ENCODE results near the gene ZNF148.
A peak's percentile ranks its signal among the peaks of the same experiment; 100 is the strongest.
"Not testable (repeated sequence)": the region's sequence is repeated elsewhere in the genome, so short reads cannot be mapped to it uniquely, and the experiment has no call there.

Gene ZNF148

DNA sequence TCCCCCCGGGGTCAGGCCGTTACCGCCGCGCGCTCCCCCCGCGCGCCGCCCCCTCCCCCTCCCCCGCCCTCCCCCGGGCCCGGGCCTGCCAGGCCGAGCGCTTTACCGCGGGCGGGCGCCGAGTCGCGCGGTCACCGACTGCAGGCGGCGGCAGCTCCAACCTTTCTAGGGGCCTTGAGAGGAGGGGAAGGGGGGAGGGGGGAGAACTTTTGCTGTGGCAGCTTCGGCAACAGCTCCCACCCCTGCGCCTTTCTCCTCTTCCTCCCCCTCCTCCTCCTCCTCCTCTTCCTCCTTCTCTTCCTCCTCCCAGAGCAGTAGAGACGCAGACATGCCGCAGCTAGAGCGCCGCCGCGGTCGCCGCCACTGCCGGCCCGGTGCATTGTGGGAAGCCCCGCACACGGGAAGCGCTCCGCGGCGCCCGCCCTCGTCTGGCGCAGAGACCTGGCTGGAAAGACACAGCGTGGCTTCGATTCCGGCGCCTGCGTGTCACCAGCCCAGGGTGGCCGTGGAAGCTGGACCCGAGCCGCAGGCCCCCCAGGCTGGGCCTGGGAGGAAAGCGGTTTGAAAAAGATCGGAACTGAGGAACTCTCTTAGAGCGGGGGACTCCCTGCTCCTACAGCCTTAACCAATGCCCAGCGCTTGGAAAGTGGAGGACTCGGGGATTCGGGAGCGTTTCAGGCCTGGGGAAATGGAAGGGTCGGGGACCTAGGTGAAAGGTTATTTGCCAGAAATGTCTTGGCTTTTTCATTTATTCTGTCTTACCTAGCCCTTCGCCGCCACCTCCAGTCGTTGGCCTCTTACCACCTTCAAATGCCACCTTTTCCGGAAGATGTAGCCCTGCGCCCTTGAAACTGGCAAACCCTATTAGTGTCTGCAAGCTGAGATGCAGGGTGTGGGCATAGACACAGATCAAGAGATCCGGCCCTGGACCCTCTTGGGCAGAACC, at the start of gene ZNF148:
Gene ZNF148, minus strand, starts transcription at position 330 of the 946 bp plus-strand sequence. CDS start 61,685 bp downstream, outside the sequence.
- peak; percentile 78 to 80 for DNase-seq

DNA sequence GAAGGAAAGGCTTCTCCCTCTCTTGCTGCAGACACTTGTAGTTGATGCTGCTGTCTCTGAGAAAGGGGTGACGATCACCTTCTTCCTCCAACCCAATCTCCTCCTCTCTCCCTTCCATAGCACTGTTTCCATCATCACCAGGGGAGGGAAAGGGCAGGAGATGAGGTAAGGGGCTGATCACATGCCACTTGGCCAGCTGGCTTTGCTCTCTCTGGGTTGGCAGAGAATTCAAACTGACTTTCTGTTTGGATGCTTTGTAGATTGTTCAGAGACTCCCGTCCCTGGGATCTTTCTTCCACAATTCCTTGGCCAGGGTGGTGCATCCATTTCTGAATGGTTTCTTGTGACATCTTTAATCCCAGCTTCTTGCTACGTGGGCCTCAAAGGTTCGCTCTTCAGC, 43.2 kb upstream of the ZNF148 start:
- DNase-seq: no peak

GRCh38 chr3:125416235-125416634, 41.1 kb upstream of the ZNF148 start:
- no peak for DNase-seq

DNA sequence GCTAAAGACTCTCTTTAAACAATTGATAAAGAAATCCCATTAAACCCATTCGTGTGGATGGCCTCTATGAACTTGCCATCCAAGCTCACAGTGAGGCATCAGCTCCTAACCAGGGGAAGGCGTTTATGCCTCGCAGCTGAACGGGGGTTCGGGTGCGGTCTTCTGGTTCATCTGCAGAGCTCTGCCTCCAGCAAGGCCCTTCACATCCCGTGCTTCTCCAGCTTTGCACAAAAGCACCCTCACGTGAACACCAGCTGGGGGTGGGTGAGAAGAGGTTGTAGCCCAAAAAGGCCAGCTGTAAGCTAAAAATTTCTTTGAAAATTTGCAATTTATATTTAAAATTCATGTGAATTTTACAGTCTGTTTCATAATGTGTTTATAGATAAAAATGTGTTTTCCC, 39.5 kb upstream of the ZNF148 start:
- DNase-seq: no peak

- no peak for DNase-seq
These were observed 35.8 kb upstream of the ZNF148 start for GRCh38 chr3:125410922-125411321.

GRCh38 chr3:125406070-125406469, 30.9 kb upstream of the ZNF148 start:
- DNase-seq: no peak

DNA sequence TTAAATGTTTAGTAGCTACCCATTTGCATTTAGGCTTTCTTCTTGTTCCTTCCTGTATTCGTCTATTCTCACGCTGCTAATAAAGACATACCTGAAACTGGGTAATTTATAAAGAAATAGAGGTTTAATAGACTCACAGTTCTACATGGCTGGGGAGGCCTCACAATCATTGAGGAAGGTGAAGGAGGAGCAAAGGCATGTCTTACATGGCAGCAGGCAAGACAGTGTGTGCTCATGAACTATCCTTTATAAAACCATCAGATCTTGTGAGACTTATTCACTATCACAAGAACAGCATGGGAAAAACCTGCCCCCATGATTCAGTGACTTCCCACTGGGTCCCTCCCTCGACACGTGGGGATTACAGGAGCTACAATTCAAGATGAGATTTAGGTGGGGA, 30.4 kb upstream of the ZNF148 start:
- DNase-seq: not testable (repeated sequence)

DNA sequence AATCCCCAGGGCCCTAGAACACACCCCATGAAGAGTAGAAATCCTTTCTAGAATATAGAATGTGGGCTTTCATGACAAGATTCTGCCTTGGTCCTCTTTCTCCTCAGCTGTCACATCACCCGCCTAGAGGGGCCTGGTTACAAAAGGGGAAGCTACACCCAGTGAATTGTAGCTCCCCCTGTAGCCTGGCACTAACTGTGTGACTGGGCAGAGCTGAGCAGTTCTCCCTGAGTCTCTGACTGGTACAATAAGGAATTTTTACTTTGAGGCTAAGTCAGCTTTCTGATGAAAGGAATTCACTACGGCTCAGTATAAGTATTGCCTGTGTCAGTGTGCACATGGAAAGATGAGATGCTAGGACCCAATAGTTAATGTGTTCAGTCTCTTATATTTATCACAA, 28.7 kb upstream of the ZNF148 start:
- DNase-seq: no peak

GRCh38 chr3:125402639-125403038, 27.5 kb upstream of the ZNF148 start:
- no peak for DNase-seq

- no peak for DNase-seq
These were observed 26.3 kb upstream of the ZNF148 start for GRCh38 chr3:125401402-125401801.

GRCh38 chr3:125398952-125399351, 23.8 kb upstream of the ZNF148 start:
- no peak for DNase-seq

- DNase-seq: no peak
These were observed 20.0 kb upstream of the ZNF148 start for GRCh38 chr3:125395091-125395490.

GRCh38 chr3:125394406-125394805, 19.3 kb upstream of the ZNF148 start:
- no peak for DNase-seq

- no peak for DNase-seq
These were observed 14.2 kb upstream of the ZNF148 start for GRCh38 chr3:125389282-125389681.

GRCh38 chr3:125388369-125388768, 13.2 kb upstream of the ZNF148 start:
- DNase-seq: not testable (repeated sequence)

DNA sequence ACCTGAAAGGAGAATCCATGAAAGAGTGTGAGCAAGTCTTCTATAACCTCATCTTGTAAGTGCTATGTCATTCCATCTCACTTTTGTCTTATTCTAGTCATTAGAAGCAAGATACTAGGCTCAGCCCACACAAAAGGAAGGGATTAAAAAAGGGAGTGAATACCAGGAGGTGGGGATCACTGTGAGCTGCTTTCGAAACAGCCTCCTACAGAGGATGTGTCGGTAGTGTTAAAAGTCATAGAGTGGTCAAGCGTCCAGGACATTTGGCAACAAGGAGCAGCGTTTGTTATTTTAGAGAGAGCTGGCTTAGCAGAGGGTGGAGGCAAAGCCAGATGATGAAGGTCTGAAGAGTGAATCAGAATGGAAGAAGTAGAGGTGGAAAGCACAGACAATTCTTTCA, 11.7 kb upstream of the ZNF148 start:
- DNase-seq: no peak

- DNase-seq: no peak
These were observed 8.6 kb upstream of the ZNF148 start for GRCh38 chr3:125383744-125384143.

DNA sequence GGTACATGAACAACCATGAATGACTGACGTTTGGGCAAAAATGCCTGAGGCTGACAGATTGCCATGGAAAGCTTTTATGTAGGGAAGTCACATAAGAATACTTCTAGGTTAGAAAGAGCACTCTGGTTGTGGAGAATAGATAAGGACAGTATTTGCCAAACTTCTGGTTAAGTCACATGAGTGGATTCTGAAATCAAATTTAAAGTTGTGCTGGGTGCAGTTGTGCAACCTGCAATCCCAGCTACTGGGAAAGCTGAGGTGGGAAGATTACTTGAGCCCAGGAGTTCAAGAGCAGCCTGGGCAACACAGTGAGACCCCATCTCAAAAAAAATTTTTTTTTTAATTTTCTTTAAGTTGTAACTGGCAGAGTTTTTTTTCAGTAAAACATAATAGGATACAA, 7.2 kb upstream of the ZNF148 start:
- no peak for DNase-seq

DNA sequence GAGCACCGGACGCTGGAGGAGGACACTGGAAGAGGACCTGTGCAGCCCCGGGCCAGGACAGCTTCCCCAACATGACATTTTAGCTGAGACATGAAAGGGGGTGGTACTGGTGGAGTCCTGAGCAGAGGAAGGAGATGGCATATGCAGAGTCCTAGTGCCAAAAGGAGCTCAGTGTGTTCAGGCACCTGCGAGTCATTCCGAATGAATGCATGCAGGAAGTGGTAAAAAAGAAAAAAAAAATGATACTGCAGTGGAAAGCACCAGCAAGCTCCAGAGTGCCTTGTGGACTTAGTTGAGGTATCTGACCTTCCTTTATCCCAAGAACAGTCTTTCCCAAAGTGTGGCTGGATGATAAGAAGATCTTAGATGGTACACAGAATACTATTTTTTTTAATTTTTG, 6.6 kb upstream of the ZNF148 start:
- DNase-seq: no peak

DNA sequence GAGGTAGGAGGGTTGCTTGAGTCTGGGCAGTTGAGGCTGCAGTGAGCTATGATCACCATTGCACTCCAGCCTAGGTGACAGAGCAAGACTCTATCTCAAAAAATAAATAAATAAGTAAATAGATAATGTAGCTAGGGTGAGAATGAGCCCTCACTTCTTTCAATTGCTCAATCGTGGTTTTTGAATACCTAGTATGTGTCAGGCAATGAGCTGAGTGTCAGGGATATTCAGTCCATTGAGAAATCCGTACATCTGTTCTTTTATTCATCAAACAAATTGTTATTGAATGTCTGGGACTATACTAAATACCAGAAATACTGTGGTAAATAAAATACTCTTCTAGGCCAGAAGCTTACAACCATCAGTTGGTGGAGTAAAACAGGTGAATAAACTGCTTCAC, 6.2 kb upstream of the ZNF148 start:
- no peak for DNase-seq

DNA sequence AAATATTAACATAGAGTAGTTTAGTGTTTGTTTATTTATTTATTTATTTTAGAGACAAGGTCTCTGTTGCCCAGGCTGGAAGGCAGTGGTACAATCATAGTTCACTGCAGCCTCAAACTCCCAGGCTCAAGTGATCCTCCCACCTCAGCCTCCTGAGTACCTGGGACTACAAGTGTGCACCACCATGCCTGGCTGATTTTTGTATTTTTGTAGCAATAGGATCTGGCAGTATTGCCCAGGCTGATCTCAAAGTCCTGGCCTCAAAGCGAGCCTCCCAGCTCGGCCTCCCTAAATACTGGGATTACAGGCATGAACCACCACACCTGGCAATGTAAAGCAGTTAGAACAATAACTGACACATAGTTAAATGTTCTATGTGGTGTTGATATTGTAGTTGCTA, 4.4 kb upstream of the ZNF148 start:
- no peak for DNase-seq

DNA sequence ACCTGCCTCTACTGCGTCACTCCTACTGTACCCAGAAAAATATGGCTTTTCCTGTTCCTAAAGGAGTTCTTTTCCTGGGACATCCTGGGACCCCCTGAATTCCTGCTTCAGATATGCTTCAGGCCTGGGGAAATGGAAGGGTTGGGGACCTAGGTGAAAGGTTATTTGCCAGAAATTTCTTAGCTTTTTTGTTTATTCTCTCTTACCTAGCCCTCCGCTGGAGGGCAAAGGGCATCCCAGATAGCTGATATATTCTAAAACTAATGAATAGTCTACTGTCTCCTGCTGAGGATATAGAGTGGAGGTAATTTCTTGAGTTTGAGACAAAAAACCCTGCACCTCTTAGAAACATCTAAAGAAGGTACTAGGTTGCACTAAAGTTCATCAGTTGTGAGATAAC, 3.6 kb upstream of the ZNF148 start:
- DNase-seq: no peak

DNA sequence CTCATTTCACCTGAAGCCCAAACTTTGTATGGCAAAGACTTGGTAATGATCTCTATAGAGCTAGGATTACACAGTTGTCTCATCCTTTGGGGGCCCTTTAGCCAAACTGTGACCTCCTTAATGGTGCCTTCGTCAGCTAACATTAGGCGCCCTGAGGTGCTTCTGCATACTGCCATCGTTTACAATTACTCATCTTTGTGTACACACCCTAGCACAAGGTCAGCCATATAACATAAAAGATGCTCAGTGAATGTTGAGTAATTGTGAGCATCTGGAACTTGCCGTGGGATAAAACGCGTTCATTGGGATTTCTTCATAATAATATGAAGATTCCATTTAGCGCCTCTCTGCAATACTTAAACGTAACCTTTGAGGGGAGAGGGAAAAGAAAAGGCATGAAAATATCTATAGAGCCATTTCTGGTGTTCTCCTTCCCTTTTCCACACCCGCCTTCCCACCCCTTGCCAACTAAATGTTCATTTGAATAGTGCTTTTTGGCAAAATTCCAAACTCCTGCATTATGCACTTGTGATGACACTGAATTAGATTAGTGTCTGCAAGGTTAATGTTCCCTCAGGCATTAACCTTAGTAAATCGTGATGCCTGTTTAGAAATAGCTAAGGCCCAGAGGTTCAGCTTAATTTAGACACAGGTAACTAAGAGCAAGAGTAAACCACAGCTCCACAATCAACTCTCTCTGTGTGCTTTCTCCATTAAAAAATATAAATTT, 990 bp upstream of the ZNF148 start:
- DNase-seq: peak; percentile 20 to 40

DNA sequence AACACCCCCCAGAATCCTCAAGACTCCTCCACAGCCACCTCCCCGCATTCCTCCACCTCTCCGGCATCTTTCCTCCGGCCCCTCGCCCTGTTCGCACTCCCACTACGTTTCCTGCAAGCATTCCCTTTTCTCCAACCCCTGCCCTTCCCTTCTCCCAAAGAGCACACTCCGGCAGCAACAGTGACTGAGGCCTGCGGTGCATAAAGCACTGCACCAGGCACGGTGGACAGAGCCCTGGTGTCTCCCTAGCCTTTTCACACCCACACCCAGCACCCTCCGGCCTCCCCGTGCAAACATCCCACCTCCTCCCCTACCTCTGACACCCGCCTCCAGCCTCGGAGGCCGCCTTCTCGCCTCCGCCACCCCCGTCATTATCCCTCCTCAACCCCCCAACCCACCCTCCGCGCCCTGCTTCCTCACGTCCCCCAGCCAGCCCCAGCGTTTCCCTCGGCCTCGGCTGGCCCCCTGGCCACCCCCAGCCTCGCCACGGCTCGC, 577 bp downstream of the ZNF148 start:
- peak; percentile 29 to 44 for DNase-seq

All from SHP77 (cell line).